ENCODE measurements around the gene ATP2C2.

The ATP2C2 gene

DNA sequence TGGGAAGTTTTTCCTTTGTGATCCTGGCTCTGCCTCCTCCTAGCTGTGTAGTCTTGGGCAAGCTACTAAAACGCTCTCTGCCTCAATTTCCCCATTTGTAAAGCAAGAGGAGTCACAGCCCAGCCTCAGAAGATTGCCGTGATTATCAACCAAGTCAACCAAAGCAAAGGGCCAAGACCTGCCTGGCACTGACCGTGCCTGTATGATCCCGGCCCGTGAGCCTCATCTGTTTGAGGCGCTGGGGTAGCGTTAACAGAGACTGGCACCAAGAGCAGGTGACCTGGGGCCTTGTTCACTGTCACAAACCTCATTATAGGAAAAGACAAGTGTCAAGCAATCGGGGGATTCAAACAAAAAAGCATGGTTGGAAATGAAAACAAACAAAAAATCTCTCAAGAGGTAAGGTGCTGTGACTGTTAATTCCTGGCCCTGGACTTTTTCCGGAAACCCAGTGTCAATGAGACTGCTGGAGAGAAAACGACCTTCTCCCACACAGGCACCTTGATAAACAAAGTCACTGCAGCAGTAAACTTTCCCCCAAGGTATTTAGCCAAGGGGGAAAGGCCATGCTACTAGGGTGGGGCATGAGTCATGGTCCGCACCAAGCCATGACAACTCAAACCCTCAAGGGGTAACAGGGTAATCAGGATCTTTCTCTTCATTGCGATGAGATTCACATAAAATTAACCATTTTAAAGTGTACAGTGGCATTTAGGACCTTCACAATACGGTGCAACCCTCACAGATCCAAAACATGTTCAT, 130.7 kb downstream of the ATP2C2 start:
- no peak for DNase-seq (ENCODE audit: low read depth)

DNA sequence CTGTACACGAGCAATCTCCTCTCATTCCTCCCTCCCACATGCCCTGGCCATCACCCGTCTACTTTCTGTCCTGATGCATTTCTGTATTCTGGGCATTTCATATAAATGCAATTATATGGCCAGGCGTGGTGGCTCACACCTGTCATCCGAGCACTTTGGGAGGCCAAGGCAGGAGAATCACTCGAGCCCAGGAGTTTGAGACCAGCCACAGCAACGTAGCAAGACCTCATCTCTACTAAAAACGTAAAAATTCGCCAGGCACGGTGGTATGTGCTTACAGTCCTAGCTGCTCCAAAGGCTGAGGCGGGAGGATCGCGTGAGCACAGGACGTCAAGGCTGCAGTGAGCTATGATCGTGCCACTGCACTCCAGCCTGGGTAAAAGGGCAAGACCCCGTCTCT, 131.3 kb downstream of the ATP2C2 start:
- no peak for DNase-seq (ENCODE audit: low read depth)

DNA sequence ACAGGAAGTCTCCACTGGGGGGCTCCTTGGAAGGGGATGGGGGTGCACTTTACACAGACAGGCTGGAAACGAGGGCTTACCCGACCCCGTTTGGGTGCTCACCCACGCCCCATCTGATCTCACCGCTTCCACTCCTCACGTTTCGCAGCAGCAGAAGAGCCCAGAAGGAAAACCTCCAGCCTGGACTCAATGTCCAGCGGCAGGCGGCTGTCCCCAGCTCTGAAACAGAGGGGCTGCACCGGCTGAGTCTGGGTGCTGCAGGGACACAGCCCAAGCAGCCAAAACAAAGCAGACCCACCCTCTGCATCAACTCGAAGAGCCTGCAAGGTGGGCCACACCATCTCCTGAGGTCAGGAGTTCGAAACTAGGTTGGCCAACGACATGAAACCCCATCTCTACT, 132.2 kb downstream of the ATP2C2 start:
- no peak for DNase-seq (ENCODE audit: low read depth)

DNA sequence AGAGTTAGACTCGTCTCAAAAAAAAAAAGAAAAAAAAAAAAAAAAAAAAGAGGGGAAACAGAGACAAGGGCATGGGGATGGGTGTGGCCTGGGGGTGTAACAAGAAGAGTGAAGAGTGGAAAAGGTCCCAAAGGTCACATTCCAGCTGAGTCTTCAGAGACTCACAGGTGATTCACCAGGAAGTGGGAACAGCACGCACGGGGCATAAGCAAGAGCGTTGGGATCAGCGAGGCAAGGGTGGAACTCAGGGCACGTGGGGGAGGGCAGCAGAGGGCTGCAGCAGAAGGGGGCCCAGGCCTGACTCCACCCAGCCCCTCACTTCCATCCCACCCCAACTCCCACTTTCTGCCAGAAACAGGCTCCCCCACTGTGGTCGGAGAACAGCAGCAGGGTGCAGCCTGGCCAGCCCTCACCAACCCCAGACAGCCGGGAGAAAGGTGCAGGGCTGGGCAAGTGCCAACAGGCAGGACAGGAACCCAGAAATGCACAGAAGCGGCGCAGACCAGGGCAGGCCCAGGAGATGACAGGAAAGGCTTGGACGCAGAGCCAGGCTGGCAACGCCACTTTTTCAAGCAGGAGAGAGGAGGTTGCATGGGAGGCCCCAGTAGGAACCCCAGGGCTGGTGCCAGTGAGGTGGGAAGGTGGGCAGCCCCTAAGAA, 132.9 kb downstream of the ATP2C2 start:
- DNase-seq (ENCODE audit: low read depth): peak; percentile 66

DNA sequence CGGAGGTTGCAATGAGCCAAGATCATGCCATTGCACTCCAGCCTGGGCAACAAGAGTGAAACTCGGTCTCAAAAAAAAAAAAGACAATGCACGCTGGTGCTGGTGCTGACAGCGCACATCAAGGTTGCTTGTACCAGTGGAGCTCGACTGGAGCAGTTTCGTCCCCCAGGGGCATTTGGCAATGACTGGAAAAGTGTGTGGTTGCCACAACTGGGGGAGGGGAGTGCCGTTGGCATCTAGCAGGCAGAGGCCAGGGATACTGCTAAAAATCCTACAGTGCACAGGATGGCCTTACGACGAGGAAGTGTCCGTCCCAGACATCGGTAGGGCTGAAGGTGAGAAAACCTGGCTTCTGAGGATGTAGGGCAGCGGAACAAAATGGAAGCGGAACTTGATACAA, 133.7 kb downstream of the ATP2C2 start:
- no peak for DNase-seq (ENCODE audit: low read depth)

DNA sequence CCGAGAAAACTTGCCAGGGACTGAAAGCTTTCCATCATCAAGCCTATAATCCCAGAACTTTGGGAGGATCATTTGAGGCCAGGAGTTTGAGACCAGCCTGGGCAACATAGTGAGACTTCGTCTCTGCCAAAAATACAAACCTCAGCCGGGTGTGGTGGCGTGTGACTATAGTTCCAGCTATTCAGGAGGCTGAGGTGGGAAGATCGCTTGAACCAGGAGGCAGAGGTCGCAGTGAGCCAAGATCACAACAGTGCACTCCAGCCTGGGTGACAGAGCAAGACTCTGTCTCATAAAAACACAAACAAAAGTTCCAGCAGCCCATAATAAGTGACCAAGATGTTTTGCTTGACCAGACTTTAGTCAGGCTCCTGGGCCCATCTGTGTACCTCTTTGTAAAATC, 134.2 kb downstream of the ATP2C2 start:
- DNase-seq (ENCODE audit: low read depth): peak; percentile 38

DNA sequence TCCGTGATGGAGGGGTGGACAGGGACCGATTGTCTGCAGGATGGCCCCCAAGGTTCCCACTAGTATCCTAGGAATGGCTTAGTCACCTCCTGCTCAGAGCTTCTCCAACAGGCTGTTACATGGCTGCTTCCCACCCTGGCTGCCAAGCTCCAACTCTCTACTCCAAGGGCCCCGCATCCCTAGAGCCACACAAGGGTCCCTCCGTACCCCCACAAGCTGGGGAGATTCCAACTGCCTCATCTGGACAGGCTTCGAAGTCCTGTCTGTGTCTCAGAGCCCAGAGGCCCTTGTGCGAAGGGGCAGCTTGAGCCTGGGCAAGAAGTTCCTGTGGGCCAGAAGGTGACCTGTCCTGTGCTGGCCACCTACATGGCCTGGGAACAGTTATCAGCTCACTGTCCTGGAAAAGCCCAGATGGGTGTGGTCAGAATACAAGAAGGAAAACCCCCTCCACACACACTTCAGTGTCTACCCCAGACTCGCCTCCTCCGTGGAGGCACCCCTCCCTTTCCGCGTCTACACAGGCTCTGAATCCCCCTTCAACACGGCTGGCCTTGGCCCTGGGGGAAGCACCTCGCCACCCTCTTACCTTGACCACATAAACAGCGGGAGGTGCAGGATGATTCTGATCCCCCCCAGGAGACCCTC, 135.5 kb downstream of the ATP2C2 start:
- peak; percentile 76 for DNase-seq (ENCODE audit: low read depth)

DNA sequence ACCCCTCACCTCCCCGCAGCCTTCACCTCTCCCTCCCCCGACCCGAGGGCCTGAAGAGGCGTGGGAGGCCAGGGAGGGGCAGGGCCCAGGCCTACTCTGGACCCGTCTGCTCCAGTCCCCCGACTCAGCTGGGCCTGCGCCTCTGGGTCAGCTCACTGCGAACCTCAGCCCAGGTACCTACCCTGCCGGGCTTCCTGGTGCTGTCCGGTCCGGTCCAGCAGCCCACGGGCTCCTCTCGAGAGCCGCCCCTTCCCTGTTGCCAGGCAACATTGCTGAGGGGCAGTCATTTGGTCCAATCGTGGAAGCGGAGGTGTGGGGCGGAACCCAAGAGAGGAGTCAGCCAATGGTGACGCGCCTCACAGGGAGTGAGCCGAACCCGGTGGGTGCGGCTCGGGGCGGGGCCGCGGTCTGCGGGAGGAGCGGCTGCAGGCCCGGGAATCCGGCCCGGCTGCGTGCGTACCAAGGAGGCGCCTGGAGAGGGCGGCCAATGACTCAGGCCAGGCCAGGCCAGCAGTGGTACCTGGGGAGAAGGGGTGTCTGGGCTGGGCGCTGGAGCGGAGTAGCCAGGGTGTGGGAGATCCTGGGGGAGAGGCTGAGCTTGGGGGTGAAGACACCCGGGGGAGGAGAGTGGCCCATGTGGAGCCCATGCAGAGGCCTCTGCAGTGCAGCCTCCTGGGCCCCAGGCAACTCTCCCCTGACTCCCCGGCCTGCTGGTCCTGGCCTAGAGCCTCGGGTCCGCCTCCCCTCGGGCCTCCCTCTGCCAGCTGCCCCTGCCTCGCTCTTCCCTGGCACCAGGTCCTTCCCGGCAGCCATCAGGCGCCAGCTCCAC, 136.3 kb downstream of the ATP2C2 start, which contains the start of gene MEAK7:
Gene MEAK7 (minus strand): TSS at position 240 of the 829 bp plus-strand sequence. CDS start 6,573 bp downstream, outside the sequence.
- peak; percentile 98 for DNase-seq (ENCODE audit: low read depth)

DNA sequence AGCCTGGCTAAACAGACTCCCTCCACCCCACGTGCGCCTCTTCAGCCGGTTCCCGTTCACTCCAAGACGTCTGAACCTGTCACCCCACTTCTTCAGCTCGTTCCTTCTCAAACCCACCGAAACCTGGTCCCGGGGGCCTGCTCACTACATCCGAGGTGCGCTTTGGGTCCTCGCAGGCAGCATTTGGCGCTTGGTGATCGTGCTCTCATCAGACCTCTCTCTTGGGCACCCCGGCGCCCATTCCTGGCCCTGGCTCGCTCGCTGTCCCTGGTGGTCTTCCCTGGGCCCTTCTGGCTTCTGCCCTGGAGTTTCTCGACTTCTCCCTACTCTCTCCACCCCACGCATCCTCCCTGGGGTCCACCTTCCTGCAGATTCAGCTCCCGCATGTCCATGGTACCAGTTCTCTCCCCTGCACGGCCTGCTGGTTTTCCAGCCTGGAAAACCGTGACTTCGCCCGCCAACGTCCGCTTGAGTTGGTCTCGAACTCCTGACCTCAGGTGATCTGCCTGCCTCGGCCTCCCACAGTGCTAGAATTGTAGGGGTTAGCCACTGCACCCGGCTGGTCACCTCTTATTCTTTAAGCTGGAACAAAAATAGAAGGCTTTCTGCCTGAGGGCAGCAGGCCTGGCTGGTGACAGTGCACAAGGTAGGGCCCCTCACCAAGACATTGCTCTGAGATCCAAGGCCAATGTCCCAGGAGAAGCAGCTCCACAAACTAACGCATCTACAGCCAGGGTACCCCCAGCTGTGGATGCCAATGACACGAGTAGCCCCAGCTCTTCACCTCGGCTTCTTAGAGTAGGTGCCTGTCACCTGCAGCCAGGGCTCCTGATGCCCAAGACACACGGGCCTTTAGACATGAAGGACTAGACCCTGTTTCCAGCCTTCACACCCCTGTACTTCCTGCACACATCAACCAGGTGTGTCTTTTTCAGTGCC, 137.2 kb downstream of the ATP2C2 start:
- no peak for DNase-seq (ENCODE audit: low read depth)

DNA sequence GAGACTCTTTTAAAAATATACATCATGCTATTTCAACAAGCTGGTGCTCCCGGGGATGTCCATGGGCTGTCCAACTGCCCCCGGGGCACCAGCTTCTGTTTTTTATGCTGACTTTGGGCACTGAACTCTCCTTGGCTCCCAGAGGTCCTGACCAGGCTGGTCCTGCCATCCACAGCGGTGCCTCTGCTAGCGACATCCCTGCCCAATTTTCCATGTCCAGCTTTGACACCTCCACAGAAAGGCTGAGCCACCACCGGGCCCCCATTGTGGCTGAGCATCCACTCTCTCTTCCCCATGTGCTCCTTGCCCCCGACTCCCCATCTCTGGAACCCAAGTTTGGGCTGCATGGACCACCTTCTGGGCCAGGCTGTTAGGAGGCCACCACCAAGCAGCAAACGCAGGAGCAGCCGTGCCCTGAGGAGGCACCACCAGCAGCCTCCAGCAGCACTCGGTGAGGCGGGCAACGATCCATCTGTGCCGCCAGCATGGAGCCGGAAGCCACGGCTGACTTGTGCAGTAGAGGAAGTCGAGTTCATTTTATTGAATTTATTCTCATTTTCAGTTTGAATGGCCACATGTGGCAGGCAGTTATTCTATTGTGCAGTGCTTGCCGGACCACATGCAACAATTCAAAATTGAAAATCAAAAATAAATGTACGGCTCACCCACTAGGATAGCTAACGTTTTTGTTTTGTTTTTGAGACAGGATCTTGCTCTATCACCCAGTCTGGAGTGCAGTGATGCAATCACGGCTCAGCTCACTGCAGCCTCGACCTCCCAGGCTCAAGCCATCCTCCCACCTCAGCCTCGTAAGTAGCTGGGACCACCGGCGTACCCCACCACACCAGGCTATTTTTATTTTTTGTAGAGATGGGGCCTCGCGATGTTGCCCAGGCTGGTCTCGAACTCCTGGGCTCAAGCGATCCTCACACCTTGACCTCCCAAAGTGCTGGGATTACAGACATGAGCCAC, 139.0 kb downstream of the ATP2C2 start:
- no peak for DNase-seq (ENCODE audit: low read depth)

DNA sequence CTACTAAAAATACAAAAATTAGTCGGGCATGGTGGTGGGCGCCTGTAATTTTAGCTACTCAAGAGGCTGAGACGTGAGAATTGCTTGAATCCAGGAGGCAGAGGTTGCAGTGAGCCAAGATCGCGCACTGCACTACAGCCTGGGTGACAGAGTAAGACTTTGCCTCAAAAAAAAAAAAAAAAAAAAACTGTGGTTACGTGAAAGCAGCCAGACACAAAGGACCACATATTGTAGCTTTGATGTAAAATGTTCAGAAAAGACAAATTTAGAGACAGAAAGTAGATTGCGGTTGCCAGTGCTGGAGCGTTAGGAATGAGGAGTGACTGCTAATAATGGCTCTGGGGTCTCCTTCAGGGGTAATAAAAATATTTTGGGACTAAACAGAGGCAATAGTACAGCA, 140.2 kb downstream of the ATP2C2 start:
- no peak for DNase-seq (ENCODE audit: low read depth)

DNA sequence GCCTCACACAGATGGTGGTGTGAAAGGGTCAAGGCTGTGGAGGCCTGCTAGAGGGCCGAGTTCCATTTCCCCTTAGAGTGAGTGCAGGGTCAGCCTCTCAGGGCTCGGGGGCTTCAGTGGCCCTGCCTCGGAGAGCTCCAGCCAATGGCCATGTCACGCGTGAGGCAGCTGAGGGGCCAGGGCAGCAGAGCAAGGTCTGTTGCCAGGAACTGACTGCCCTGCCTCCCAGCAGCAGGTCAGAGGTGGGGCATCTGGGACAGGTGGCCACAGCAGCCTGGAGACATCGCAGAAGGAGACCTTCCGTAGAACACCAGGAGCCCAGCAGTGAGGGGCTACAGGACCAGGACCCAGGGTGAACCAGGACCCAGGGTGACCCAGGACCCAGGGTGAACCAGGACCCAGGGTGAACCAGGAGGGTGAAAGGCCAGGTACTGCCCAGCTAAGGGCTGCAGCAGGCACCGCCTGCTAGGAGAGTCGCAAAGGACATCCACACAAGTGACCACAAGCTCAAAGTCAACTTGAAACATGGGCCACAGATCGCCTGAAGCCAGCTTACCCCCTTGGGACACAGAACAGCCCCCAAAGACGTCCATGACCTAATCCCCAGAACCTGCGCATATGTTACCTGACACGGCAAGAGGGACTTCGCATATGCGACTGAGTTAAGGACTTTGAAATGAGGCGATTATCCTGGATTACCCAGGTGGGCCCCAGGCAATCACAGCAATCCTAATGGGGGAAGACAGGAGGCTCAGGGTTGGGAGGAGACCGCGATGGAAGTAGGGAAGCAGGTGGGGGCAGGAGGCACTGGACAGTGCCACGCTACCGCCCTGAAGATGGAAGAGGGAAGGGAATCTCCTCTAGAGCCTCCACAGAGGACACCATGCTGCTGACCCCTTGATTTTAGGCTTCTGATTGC, 141.0 kb downstream of the ATP2C2 start:
- DNase-seq (ENCODE audit: low read depth): no peak

DNA sequence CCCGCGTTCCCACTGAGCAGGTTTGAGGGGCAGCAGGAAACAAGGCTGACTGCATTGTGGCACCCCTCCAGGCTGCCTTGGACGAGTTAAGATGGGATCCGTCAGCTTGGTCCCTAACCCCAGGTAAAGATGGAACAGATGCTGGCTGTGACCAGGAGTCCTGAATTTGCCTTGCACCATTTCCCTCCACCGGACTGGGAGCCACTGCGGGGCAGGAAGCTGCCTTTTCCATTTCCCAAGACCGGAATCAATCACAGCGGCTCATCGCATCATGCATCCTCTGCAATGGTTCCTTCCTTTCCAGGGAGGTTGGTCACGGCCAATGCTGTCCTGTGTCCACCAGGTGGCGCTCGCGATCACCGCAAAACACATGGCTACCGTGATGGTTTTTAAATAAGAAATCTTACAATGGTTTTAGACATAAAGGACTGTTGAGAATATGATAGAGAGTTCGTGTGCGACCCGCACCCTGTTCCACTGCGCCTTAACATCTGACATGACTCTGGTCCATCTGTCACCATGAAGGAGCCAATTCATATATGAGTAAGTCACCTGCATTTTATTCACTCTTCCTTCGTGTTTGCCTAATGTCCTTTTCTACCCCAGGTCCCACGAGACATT, 143.0 kb downstream of the ATP2C2 start:
- peak; percentile 87 for DNase-seq (ENCODE audit: low read depth)

DNA sequence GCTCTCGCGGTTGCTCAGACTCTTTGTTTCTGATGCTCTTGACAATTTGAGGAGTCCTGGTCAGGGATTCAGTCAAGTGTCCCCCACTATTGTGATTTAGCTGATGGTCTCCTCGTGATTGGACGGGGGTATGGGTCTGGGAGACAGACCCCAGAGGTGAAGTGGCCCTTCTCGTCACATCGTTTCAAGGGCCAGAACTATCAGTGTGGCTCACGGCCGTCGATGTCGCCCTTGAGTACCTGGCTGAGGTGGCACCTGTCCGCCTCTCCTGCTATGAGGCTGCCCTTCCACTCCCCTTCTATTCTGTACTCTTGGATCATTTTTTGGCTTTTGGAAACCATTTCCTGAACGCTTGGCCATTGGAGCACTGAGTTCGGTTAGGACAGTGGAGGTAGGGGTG, 143.5 kb downstream of the ATP2C2 start:
- no peak for DNase-seq (ENCODE audit: low read depth)

DNA sequence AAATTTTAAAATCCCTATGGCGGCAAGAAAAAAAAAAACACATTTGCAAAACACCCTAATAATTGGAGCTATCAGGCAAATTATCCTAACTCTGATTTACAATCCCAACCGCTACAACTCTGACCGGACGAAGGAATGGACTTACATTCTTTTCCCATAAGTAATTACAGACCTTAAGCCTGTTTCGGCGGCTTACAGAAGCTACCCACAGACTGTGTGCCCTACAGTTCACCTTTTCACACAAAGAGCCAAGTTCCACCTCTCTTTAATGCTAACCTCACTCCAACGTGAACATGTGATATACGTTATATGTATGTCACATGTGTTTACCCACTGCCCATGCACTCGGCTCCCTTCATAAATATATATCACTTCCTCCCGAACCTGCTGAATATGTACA, 144.8 kb downstream of the ATP2C2 start:
- DNase-seq (ENCODE audit: low read depth): peak; percentile 91

DNA sequence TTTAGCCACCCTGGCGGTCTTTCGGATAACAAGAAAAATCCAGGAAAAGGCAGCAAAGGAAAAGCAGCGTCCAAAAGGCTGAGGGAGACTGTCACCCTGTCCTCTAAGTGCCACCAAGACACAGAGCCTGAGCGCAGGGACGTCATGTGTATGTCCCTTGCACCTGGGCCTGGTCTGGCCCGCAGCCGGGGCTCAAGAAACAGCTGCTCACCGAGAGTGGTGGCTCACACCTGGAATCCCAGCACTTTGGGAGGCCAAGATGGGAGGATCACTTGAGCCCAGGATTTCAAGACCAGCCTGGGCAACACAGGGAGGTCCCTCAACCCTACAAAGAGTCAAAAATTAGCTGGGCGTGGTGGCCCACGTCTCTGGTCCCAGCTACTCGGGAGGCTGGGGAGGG, 145.3 kb downstream of the ATP2C2 start:
- DNase-seq (ENCODE audit: low read depth): no peak
